AG20443 (cell line): ENCODE measurements around the gene PARP3.

Source experiments
- DNase-seq: peaks from one replicate; pipeline ENCODE4 v3.0.0; 2012; ENCODE audit warnings: low spot score, mixed read lengths

PARP3 gene

GRCh38 chr3:51934139-51934850 is 7.9 kb upstream of the PARP3 start:
- peak; percentile 7 for DNase-seq

GRCh38 chr3:51934991-51935885 is 6.9 kb upstream of the PARP3 start:
- peak; percentile 5 for DNase-seq

GRCh38 chr3:51935886-51936755 is 6.0 kb upstream of the PARP3 start:
- DNase-seq = peak; percentile 5

DNA sequence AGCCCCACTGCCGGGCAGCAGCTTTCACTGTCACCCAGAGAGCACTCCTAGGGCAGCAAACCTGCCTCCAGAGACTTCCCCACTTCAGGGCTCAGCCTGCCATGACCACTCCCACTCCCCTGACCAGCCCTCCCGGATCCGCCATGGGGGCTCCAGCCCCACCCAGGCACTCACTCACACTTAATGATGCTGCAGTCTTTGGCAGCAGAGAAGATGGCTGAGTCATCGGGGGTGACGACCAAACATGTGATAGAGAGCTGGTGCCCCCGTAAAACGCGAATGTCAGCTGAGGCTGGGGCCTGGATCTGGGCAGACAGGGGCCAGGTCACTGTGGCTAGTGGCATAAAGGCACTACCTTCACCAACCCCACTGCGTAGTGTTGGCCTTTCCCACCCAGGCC is 5.1 kb upstream of the PARP3 start:
- peak; percentile 7 for DNase-seq

DNA sequence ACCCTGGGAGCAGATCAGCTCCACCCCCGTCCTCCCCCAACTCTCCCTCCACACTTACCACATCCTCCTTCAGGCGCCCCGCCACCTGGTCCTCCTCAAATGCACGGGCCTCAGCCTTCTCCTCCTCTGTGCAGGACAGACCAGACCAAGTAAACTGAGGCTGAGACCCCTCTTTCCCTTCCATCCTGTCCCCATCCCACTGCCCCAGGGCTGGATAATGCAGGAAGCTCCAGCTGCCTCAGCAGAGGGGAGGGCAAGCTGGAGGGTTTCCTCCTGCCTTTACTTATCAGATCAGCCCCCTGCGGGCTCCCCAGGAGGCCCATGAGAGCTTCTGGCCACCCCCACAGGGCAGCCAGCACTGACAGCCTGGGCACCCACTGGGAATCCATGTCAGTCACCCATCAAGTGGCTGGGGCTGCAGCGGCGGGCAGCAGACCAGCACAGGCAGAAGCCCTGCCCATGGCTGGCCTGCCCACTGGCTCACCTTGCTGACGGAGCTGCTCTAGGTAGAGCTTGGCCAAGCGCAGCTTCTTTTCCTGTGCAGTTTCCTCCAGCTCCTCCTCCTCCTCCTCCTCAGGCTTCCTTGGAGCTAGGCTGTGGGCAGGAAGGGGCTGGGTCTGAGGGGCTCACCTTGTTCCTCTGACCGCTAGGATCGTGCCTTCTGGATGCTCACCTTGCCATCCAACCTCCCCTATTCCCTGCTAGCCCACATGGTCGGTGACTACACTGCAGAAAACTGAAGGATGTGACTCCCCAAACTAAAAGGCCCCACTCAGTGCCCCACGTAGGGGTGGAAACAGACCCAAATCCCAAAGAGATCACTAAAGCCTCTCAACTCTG is 4.3 kb upstream of the PARP3 start:
- DNase-seq = no peak

DNA sequence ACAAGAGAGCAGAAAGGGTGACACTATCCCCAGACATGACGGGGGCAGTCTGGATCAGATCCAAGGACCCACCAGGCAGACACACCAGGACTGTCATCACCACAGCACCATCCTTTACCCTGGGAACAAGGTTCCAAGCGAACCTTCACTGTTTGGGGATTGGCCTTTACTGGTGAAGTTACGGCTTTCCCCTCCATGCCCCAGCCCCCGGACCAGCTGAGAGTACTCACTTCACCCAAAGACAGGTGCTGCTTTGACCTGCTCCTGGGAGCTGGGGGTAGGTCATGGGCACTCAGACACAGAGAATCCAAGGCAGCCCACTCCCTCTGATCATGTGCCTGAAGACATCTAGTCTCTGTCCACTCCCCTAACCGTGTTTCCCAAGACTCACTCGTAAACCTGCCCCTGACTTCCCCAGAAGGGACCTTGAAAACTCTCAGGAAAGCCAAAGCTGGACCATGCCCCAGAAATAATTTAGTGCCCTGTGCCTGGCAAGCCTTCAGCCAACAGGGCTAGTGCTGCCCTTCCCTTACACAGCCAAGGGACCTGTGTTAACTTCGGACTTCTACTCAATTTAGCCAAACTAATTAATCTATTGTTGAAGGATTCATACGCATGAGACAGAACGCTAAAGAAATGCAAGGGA is 3.3 kb upstream of the PARP3 start:
- DNase-seq = no peak

DNA sequence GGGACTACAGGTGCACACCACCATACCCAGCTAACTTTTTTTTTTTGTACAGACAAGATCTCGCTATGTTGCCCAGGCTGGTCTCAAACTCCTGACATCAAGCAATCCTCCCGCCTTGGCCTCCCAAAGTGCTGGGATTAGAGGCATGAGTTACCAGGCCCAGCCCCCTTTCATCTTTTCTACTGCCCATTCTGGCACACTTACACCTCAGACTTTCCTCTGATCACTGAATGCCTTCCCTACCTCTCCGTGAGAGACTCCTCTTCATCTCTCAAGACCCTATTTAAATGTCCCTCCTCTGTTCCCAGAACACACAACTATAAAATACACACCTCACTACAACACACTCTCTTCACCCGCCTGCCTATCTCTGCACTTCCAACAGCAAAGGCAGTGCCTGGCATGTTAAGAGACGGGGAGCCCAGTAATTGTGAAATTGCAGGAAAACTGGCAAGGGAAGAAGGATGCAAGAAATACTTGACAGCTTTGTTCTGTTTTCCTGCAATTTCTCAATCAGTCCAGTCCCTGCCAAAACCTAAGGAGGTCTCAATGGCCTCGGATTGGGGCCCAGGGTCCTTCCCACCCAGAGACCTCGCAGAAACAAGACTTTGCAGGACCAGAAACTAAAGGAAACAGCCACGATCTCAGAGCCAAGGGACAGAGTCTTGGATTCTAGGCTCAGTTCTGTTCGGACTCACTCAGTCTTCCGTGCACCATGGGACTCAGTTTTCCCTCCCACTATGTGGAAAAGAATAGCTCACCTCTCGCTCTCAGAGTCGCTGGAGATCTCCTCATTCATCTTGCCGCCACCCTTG is 1.3 kb upstream of the PARP3 start:
- DNase-seq = peak; percentile 43

DNA sequence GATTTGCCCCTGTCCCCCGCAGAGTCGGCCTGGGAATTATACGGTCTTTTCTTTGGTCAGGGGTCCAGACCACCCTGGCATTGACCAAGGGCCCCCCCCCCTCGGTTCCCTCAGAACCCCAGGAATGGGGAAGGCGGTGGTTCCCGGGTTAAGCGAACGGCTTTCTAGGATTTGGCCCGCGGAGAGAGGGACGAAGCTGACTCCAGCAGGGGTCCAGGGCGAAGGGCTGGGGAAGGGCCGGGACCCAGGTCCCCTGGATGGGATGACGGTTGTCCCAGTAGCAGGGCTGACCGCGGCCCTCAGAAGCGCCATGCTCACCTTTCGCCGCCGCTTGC is 733 bp upstream of the PARP3 start:
- DNase-seq = peak; percentile 26

- peak; percentile 91 for DNase-seq
Measured at GRCh38 chr3:51942603-51943450, 664 bp downstream of the PARP3 start.

DNA sequence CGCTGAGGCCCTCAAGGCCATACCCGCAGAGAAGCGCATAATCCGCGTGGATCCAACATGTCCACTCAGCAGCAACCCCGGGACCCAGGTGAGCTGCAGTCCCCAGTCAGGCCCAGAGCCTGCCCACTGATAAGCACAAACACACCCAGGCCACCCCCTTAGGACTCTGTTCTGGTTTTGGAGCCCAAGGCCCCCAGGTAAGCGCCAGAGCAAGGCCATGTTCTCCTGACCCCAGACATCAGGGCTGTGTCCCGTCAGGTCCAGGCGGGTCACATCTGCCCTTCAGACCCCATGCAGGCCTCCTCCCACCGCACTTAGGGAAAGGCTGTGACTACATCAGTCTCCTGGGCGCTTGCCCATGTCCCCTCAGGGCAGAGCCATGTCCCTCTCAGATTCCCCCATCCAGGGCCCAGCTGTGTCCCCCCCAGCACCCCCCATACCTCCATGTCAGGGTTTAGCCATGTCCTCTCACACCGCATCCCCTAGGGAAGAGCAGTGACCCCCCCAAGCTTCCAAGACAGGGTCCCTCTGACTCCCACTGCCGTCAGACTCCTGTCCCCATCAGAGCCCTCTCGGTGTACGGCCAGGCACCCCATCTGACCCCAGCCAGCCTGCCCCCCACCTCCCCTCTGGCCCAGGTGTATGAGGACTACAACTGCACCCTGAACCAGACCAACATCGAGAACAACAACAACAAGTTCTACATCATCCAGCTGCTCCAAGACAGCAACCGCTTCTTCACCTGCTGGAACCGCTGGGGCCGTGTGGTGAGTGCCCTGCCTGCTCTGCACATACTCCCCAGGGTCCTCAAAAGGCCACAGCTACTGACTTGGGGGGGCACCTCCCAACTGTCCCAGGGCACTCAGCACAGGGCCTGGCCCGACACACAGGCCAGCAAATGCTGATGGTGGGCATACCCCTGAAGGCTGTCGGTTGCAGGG is 1.6 kb downstream of the PARP3 start:
- no peak for DNase-seq

GRCh38 chr3:51944451-51945021 is 2.4 kb downstream of the PARP3 start:
- DNase-seq = no peak

DNA sequence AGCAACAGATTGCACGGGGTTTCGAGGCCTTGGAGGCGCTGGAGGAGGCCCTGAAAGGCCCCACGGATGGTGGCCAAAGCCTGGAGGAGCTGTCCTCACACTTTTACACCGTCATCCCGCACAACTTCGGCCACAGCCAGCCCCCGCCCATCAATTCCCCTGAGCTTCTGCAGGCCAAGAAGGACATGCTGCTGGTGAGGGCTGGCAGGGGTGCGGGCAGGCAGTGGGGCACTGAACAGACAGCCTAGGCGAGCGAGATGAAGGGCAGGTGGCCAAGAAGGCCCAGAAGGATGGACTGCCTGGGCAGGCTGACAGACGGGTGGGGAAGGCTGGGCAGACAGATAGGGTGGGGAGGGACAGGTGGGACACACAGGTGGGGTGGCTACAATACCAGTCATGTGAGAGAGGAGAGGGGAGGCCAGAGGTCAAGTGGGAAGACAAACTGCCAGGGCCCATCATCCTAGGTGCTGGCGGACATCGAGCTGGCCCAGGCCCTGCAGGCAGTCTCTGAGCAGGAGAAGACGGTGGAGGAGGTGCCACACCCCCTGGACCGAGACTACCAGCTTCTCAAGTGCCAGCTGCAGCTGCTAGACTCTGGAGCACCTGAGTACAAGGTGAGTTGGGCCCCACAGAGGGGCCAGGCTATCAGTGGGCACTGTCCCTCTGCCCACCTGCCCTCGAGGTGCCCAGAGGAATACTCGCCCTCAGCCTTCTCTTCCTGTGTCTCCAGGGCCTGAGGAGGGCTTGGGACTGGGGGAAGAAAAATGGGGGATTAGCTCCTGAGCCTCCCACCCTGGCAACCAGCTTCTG is 3.1 kb downstream of the PARP3 start:
- DNase-seq = no peak

- no peak for DNase-seq
Measured at GRCh38 chr3:51945926-51946705, 4.0 kb downstream of the PARP3 start.

DNA sequence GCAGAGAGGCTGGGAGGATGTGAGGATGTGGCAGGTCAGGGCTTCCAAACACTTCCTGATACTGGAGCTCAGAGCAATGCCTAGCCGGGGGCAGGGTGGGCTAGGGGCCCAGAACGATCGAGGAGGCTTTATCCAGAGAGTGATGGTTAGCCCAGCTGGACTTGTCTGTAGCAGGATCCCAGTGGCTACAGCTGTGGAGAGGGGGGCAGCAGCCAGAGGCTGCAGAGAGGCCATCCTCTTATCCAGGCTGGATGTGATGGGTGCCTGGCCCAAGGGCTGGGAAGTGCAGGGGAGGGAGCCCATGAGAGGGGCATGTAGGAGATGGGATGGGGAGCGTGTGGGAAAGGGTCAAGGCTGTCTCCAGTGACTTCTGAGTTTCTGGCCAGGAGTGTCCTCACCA is 4.6 kb downstream of the PARP3 start:
- no peak for DNase-seq

DNA sequence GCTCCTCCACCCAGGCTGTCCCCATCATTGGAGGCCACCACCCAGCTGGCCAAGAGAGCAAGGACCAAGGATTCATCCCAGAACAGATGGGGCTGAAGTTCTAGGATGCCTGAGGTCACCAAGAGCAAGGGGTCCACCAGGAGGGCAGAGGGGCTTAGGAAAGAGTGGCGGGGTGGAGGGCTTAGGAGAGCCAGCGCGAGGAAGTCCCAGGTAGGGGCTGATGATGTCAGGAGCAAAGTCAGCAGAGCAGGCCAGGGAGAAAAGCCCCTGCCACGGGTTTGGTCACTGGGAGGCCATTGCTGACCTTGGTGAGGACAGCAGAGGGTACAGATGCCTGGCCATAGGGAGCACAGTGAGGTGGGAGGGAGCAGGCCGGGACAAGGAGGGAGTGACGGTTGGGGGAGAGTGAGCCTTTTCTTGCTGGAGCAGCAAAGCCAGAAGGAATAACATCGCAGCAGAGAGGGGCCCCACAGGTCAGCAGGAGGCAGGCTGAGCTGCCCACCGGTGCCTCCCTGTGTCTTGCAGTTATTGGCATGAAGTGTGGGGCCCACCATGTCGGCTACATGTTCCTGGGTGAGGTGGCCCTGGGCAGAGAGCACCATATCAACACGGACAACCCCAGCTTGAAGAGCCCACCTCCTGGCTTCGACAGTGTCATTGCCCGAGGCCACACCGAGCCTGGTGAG is 5.2 kb downstream of the PARP3 start:
- no peak for DNase-seq
